Endothelial cell of umbilical vein (primary cell): ENCODE measurements around the gene BNC2.

Experiments used
- JUN ChIP-seq: IDR thresholded peaks from 2 replicates; pipeline ENCODE4 v1.6.1; 2011; ENCODE audit warnings: borderline replicate concordance, low read depth; ENCODE audit not compliant: insufficient read length, insufficient read depth
- POLR2A ChIP-seq: IDR thresholded peaks from 2 replicates; pipeline ENCODE4 v1.6.1; 2012; ENCODE audit warnings: low read depth, mild to moderate bottlenecking, control low read depth, low read length
- TF ChIP-seq, protein P1 (sequence below), 2 donors: IDR thresholded peaks; 1 replicate in 1 of 2; 2 replicates in 1 of 2; pipeline ENCODE4 v1.5.1; 2011; ENCODE audit warnings: low read length in 2 of 2, mild to moderate bottlenecking in 2 of 2, moderate library complexity in 2 of 2, control low read depth in 1 of 2, inconsistent platforms in 1 of 2, low read depth in 1 of 2; ENCODE audit not compliant: insufficient read depth in 1 of 2; ENCODE audit errors: extremely low read depth in 1 of 2

DNA sequence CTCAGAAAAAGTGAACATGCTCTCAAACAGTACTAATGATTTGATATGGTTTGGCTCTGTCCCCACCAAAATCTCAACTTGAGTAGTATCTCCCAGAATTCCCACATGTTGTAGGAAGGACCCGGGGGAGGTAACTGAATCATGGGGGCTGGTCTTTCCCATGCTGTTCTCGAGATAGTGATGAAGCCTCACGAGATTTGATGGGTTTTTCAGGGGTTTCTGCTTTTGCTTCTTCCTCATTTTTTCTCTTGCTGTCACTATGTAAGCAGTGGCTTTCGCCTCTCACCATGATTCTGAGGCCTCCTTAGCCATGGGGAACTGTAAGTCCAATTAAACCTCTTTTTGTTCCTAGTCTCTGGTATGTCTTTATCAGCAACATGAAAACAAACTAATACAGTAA, 401.3 kb downstream of the BNC2 start:
- TF ChIP-seq, protein P1, sequence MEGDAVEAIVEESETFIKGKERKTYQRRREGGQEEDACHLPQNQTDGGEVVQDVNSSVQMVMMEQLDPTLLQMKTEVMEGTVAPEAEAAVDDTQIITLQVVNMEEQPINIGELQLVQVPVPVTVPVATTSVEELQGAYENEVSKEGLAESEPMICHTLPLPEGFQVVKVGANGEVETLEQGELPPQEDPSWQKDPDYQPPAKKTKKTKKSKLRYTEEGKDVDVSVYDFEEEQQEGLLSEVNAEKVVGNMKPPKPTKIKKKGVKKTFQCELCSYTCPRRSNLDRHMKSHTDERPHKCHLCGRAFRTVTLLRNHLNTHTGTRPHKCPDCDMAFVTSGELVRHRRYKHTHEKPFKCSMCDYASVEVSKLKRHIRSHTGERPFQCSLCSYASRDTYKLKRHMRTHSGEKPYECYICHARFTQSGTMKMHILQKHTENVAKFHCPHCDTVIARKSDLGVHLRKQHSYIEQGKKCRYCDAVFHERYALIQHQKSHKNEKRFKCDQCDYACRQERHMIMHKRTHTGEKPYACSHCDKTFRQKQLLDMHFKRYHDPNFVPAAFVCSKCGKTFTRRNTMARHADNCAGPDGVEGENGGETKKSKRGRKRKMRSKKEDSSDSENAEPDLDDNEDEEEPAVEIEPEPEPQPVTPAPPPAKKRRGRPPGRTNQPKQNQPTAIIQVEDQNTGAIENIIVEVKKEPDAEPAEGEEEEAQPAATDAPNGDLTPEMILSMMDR (IDR thresholded peaks at IDR 0.05; ENCODE audit: extremely low read depth in 1 of 2, insufficient read depth in 1 of 2, low read depth in 1 of 2, low read length in 2 of 2), result no peak
- TF ChIP-seq POLR2A (no peak), JUN (no peak)
